HUES6 (cell line): ENCODE results near the gene TBL1Y.
"Not testable (repeated sequence)": the region's sequence is repeated elsewhere in the genome, so short reads cannot be mapped to it uniquely, and the experiment has no call there.

Experiments used
- H3K27ac ChIP-seq: 2 replicates; pipeline ENCODE4 v1.7.0; 2013; ENCODE audit warnings: low read depth, mild to moderate bottlenecking, low read length, inconsistent platforms
- H3K27me3 ChIP-seq: 2 replicates; pipeline ENCODE4 v1.6.1; 2013; ENCODE audit warnings: low read length; ENCODE audit not compliant: control insufficient read depth, insufficient read depth
- H3K36me3 ChIP-seq: 2 replicates; pipeline ENCODE4 v1.6.1; 2013; ENCODE audit warnings: low read length; ENCODE audit not compliant: control insufficient read depth, insufficient read depth
- H3K4me1 ChIP-seq: 2 replicates; pipeline ENCODE4 v1.6.1; 2013; ENCODE audit warnings: low read length; ENCODE audit not compliant: control insufficient read depth, insufficient read depth
- H3K4me3 ChIP-seq: 2 replicates; pipeline ENCODE4 v1.5.1; 2013; ENCODE audit warnings: low read depth, low read length
- H3K9ac ChIP-seq: one replicate; pipeline ENCODE4 v1.6.1; 2013; ENCODE audit warnings: mild to moderate bottlenecking, low read length
- H3K9me3 ChIP-seq: 2 replicates; pipeline ENCODE4 v1.6.1; 2013; ENCODE audit warnings: low read depth, low read length; ENCODE audit not compliant: control insufficient read depth, insufficient read depth

Gene TBL1Y

GRCh38 chrY:6910372-6911252, at the start of gene TBL1Y:
TBL1Y (plus strand) TSS chrY:6910697; CDS start chrY:7025085, 114,388 bp downstream.
- no peak within 1 kb of the TSS for H3K27ac ChIP-seq
- H3K4me1 ChIP-seq, result no peaks in the 10 kb centered on the region
- H3K9ac ChIP-seq, result no peak within 1 kb of the TSS
- no peaks in the 10 kb centered on the region for H3K9me3 ChIP-seq
- H3K27me3 ChIP-seq, result no peaks in the 10 kb centered on the region
- H3K36me3 ChIP-seq, result no peaks in the 10 kb centered on the region
- H3K4me3 ChIP-seq, result no peak within 1 kb of the TSS

GRCh38 chrY:6894496-6894895, 16.0 kb upstream of the TBL1Y start:
- no peaks in the 10 kb centered on the region for H3K4me1 ChIP-seq
- no peak overlapping the region for H3K9ac ChIP-seq
- H3K27me3 ChIP-seq, result no peaks in the 10 kb centered on the region
- no peaks in the 10 kb centered on the region for H3K36me3 ChIP-seq
- H3K9me3 ChIP-seq, result no peaks in the 10 kb centered on the region
- H3K27ac ChIP-seq, result no peak overlapping the region
- H3K4me3 ChIP-seq, result no peak overlapping the region

- H3K4me1 ChIP-seq, result no peaks in the 10 kb centered on the region
- no peaks in the 10 kb centered on the region for H3K36me3 ChIP-seq
- H3K9ac ChIP-seq, result no peak overlapping the region
- no peak overlapping the region for H3K4me3 ChIP-seq
- no peak overlapping the region for H3K27ac ChIP-seq
- H3K9me3 ChIP-seq, result no peaks in the 10 kb centered on the region
- no peaks in the 10 kb centered on the region for H3K27me3 ChIP-seq
Measured at GRCh38 chrY:6895236-6895635, 15.3 kb upstream of the TBL1Y start.

- not testable (repeated sequence) for H3K27ac ChIP-seq, H3K27me3 ChIP-seq, H3K9ac ChIP-seq, H3K4me1 ChIP-seq, H3K4me3 ChIP-seq, H3K9me3 ChIP-seq, H3K36me3 ChIP-seq
Measured at GRCh38 chrY:6902116-6902515, 8.4 kb upstream of the TBL1Y start.

- no peaks in the 10 kb centered on the region for H3K36me3 ChIP-seq
- no peaks in the 10 kb centered on the region for H3K9me3 ChIP-seq
Measured at GRCh38 chrY:6907591-6907990, 2.9 kb upstream of the TBL1Y start.

GRCh38 chrY:6908021-6908420, 2.5 kb upstream of the TBL1Y start:
- not testable (repeated sequence) for H3K4me3 ChIP-seq, H3K4me1 ChIP-seq, H3K9me3 ChIP-seq, H3K36me3 ChIP-seq, H3K27ac ChIP-seq, H3K27me3 ChIP-seq, H3K9ac ChIP-seq

More at GRCh38 chrY:6907591-6907990, 2.9 kb upstream of the TBL1Y start:
- Histone ChIP-seq H3K9ac (no peak overlapping the region), H3K4me3 (no peak overlapping the region), H3K4me1 (no peaks in the 10 kb centered on the region), H3K27me3 (no peaks in the 10 kb centered on the region), H3K27ac (no peak overlapping the region)

DNA sequence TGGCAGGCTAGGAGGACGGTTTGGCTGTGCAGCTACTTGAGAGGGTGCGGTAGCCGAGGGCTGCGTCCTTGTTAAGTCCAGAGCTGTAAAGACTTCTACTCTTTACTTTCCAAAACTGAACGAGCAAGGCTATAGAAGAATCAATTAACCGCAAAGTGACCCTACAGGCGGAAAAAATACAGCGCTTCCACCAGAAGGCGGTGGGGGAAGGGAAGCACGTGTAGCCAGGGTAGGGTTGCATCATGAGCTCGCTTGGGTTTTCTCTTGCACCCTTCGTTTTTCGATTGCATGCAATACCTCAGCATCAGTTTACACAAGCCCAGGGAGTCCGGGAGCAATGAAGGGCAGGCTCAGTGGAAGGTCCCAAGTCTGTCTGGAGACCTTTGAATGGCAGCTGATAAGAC, 1.4 kb upstream of the TBL1Y start:
- Histone ChIP-seq H3K4me1 (no peaks in the 10 kb centered on the region), H3K4me3 (no peak overlapping the region), H3K9me3 (no peaks in the 10 kb centered on the region), H3K27me3 (no peaks in the 10 kb centered on the region), H3K9ac (no peak overlapping the region), H3K27ac (no peak overlapping the region), H3K36me3 (no peaks in the 10 kb centered on the region)

DNA sequence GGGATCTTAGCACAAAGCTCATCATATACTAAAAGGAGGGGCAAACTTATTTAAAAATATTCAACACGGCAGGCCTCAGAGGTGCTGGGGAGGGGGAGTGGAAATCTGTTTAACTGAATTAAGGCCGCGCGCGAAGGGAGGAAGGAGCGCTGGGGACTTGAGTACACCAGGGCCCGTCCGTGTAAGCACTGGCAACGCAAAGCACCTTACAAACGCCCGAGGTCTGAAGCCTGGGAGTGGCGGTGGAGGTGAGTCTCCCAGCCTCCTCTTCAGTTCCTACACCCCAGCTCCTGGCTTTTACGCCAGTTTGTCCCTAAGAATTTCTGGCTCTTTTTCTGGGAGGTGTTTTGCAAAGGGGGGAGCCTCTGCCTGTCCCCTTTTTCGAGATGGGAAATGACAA, 641 bp upstream of the TBL1Y start:
- Histone ChIP-seq H3K36me3 (no peaks in the 10 kb centered on the region), H3K27me3 (no peaks in the 10 kb centered on the region), H3K4me1 (no peaks in the 10 kb centered on the region), H3K27ac (no peak overlapping the region), H3K9me3 (no peaks in the 10 kb centered on the region), H3K9ac (no peak overlapping the region), H3K4me3 (no peak overlapping the region)

DNA sequence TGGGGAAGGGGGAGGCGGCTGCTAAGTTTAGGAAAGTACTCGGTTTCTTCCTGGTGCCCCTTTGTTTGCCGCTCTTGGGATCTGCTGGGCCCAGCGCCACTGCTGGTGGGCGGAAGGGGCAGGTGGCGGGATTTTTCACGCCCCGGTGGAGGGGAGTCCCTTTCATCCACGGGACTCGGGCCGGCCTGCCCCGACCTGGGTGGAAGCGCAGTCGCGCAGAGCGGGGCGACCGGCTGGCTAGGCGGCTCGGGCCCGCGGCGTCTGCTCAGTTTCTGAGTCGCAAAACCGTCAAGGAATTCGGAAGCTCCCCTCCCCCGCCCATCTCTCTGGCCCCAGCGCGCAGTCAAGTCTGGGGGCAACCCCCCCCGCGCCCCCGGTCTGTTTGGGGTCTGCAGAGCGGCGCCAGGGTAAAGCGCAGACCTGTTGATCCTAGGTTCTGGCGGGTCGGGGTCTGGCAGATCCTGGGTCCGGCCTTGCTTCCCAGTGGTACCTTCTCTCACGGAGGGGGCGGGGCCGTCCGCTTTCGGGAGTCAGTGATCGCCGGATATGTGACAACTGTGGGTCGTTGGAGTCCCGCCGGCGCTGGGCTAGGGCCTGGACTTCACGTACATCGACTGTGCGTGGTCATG, 870 bp downstream of the TBL1Y start, which contains the start of gene AMELY:
AMELY (minus strand) TSS at position 500 of the 629 bp plus-strand sequence. CDS start 39,144 bp downstream, outside the sequence.
- Histone ChIP-seq H3K27ac (no peak within 1 kb of the TSS), H3K36me3 (no peaks in the 10 kb centered on the region), H3K4me1 (no peaks in the 10 kb centered on the region), H3K4me3 (no peak within 1 kb of the TSS), H3K27me3 (no peaks in the 10 kb centered on the region), H3K9ac (no peak within 1 kb of the TSS), H3K9me3 (no peaks in the 10 kb centered on the region)

GRCh38 chrY:6913362-6913761, 2.9 kb downstream of the TBL1Y start:
- H3K9me3 ChIP-seq, result no peaks in the 10 kb centered on the region
- no peaks in the 10 kb centered on the region for H3K36me3 ChIP-seq
- no peak overlapping the region for H3K9ac ChIP-seq
- no peak overlapping the region for H3K27ac ChIP-seq
- H3K27me3 ChIP-seq, result no peaks in the 10 kb centered on the region
- H3K4me3 ChIP-seq, result no peak overlapping the region
- no peaks in the 10 kb centered on the region for H3K4me1 ChIP-seq

- Histone ChIP-seq H3K27me3 (no peaks in the 10 kb centered on the region), H3K9me3 (no peaks in the 10 kb centered on the region), H3K27ac (no peak overlapping the region), H3K4me1 (no peaks in the 10 kb centered on the region), H3K9ac (no peak overlapping the region), H3K36me3 (no peaks in the 10 kb centered on the region), H3K4me3 (no peak overlapping the region)
Measured at GRCh38 chrY:6921061-6921460, 10.6 kb downstream of the TBL1Y start.
